GM12878 (cell line): ENCODE data around the gene PLPP7.

Source experiments
- CHD4 ChIP-seq: fragments of 200-600 bp; sonication (generic); IDR thresholded peaks from 2 replicates; pipeline ENCODE4 v1.6.1; 2016; ENCODE audit warnings: mild to moderate bottlenecking
- ZNF384 ChIP-seq: IDR thresholded peaks from 2 replicates; pipeline ENCODE4 v1.6.1; 2012; ENCODE audit warnings: low read depth, mild to moderate bottlenecking, low read length, improper control_type of control experiment, borderline replicate concordance
- ZZZ3 ChIP-seq: IDR thresholded peaks from 2 replicates; pipeline ENCODE4 v1.6.1; 2011; ENCODE audit warnings: low read depth; ENCODE audit not compliant: control insufficient read depth, insufficient read length

GRCh38 chr9:131246618-131247017 is 42.9 kb upstream of the PLPP7 start:
- no peak for TF ChIP-seq ZNF384
- TF ChIP-seq CHD4, result no peak
- TF ChIP-seq ZZZ3, result no peak
